ENCODE results near the gene SCARB1. TPM values are rescaled to one million over a fixed set of nuclear protein-coding genes. Genes with fewer than 3 reads are reported as not detected.

SCARB1 gene
- total and polyA plus RNA-seq, 2 experiments from 2014 or later = 2.2 to 5.2 TPM

GRCh38 chr12:124844411-124845397 is 19.0 kb downstream of the SCARB1 start:
- WGBS, 2 experiments (ENCODE audit: low coverage in 1 of 2, low lambda C conversion rate in 2 of 2, missing lambda C conversion rate in 2 of 2) = 92 to 93% methylated on average over 28 to 37 of the region's 37 CpGs
- Histone ChIP-seq H3K36me3 (ENCODE audit: low read depth) (no peaks in the 10 kb centered on the region), H3K9me2 (ENCODE audit: insufficient read depth) (no peaks in the 10 kb centered on the region), H3K4me3 (no peak overlapping the region), H3K9me3 (ENCODE audit: low read depth) (no peaks in the 10 kb centered on the region), H3K27me3 (replicated peaks; ENCODE audit: insufficient read depth) (no peaks in the 10 kb centered on the region), H3K27ac (no peak overlapping the region), H4K20me1 (ENCODE audit: insufficient read depth) (no peaks in the 10 kb centered on the region), H2AFZ (no peak overlapping the region), H3K79me2 (ENCODE audit: insufficient read depth) (no peaks in the 10 kb centered on the region), H3K9ac (no peak overlapping the region), H3K4me1 (ENCODE audit: insufficient read depth) (no peaks in the 10 kb centered on the region), H3K4me2 (ENCODE audit: unreplicated experiment) (no peak overlapping the region), H3F3A (ENCODE audit: insufficient read depth) (no peaks in the 10 kb centered on the region)
- no peak for TF ChIP-seq EZH2 (IDR thresholded peaks at IDR 0.05; ENCODE audit: insufficient read depth, poor library complexity, severe bottlenecking)
- TF ChIP-seq EZH2phosphoT487 (IDR thresholded peaks at IDR 0.05; ENCODE audit: insufficient read depth, low read depth) = no peak
- DNase-seq = no peak
- in situ Hi-C loops (cut with MboI) = no loop called here

- Histone ChIP-seq H3K4me2 (ENCODE audit: unreplicated experiment) (no peak overlapping the region), H3K27ac (no peak overlapping the region), H3K4me3 (no peak overlapping the region), H3K4me1 (ENCODE audit: insufficient read depth) (peaks cover 7% of the 10 kb centered on the region), H3F3A (ENCODE audit: insufficient read depth) (peaks cover 6% of the 10 kb centered on the region), H3K27me3 (replicated peaks; ENCODE audit: insufficient read depth) (no peaks in the 10 kb centered on the region), H3K9me3 (ENCODE audit: low read depth) (no peaks in the 10 kb centered on the region), H3K79me2 (ENCODE audit: insufficient read depth) (no peaks in the 10 kb centered on the region), H3K36me3 (ENCODE audit: low read depth) (no peaks in the 10 kb centered on the region), H3K9ac (no peak overlapping the region), H2AFZ (no peak overlapping the region), H4K20me1 (ENCODE audit: insufficient read depth) (no peaks in the 10 kb centered on the region), H3K9me2 (ENCODE audit: insufficient read depth) (no peaks in the 10 kb centered on the region)
- TF ChIP-seq EZH2 (IDR thresholded peaks at IDR 0.05; ENCODE audit: insufficient read depth, poor library complexity, severe bottlenecking) (no peak), EZH2phosphoT487 (IDR thresholded peaks at IDR 0.05; ENCODE audit: insufficient read depth, low read depth) (no peak)
- DNase-seq = no peak
- WGBS, 2 experiments (ENCODE audit: low coverage in 1 of 2, low lambda C conversion rate in 2 of 2, missing lambda C conversion rate in 2 of 2) = 59 to 64% methylated on average over 16 of the region's 16 CpGs
- in situ Hi-C loops (cut with MboI) = no loop called here
Measured at GRCh38 chr12:124842800-124843510, 20.7 kb downstream of the SCARB1 start.

- no peak for DNase-seq
- 87 to 88% methylated on average over 14 of the region's 14 CpGs for WGBS, 2 experiments (ENCODE audit: low coverage in 1 of 2, low lambda C conversion rate in 2 of 2, missing lambda C conversion rate in 2 of 2)
- no peak overlapping the region for H3K4me3 ChIP-seq
Measured at GRCh38 chr12:124842073-124842749, 21.5 kb downstream of the SCARB1 start.

GRCh38 chr12:124841558-124841945 is 22.1 kb downstream of the SCARB1 start:
- in situ Hi-C loops (cut with MboI) = no loop called here
- Histone ChIP-seq H3K79me2 (ENCODE audit: insufficient read depth) (no peaks in the 10 kb centered on the region), H3K4me3 (no peak overlapping the region), H3K27me3 (replicated peaks; ENCODE audit: insufficient read depth) (no peaks in the 10 kb centered on the region), H4K20me1 (ENCODE audit: insufficient read depth) (no peaks in the 10 kb centered on the region), H3K36me3 (ENCODE audit: low read depth) (no peaks in the 10 kb centered on the region), H3F3A (ENCODE audit: insufficient read depth) (peaks cover 11% of the 10 kb centered on the region), H3K9me3 (ENCODE audit: low read depth) (no peaks in the 10 kb centered on the region), H3K4me1 (ENCODE audit: insufficient read depth) (peaks cover 11% of the 10 kb centered on the region), H2AFZ (no peak overlapping the region), H3K27ac (no peak overlapping the region), H3K9me2 (ENCODE audit: insufficient read depth) (no peaks in the 10 kb centered on the region), H3K9ac (no peak overlapping the region), H3K4me2 (ENCODE audit: unreplicated experiment) (no peak overlapping the region)
- 93 to 96% methylated on average over 7 of the region's 7 CpGs for WGBS, 2 experiments (ENCODE audit: low coverage in 1 of 2, low lambda C conversion rate in 2 of 2, missing lambda C conversion rate in 2 of 2)
- DNase-seq = no peak
- TF ChIP-seq EZH2 (IDR thresholded peaks at IDR 0.05; ENCODE audit: insufficient read depth, poor library complexity, severe bottlenecking) (no peak), EZH2phosphoT487 (IDR thresholded peaks at IDR 0.05; ENCODE audit: insufficient read depth, low read depth) (no peak)

More at GRCh38 chr12:124842073-124842749, 21.5 kb downstream of the SCARB1 start:
- Histone ChIP-seq H2AFZ (no peak overlapping the region), H3K27ac (no peak overlapping the region), H3K4me1 (ENCODE audit: insufficient read depth) (peaks cover 11% of the 10 kb centered on the region), H3K9me3 (ENCODE audit: low read depth) (no peaks in the 10 kb centered on the region), H3K27me3 (replicated peaks; ENCODE audit: insufficient read depth) (no peaks in the 10 kb centered on the region), H3F3A (ENCODE audit: insufficient read depth) (peaks cover 6% of the 10 kb centered on the region), H4K20me1 (ENCODE audit: insufficient read depth) (no peaks in the 10 kb centered on the region), H3K9me2 (ENCODE audit: insufficient read depth) (no peaks in the 10 kb centered on the region), H3K9ac (no peak overlapping the region), H3K79me2 (ENCODE audit: insufficient read depth) (no peaks in the 10 kb centered on the region), H3K4me2 (ENCODE audit: unreplicated experiment) (no peak overlapping the region), H3K36me3 (ENCODE audit: low read depth) (no peaks in the 10 kb centered on the region)
- TF ChIP-seq EZH2phosphoT487 (IDR thresholded peaks at IDR 0.05; ENCODE audit: insufficient read depth, low read depth) (no peak), EZH2 (IDR thresholded peaks at IDR 0.05; ENCODE audit: insufficient read depth, poor library complexity, severe bottlenecking) (no peak)
- in situ Hi-C loops (cut with MboI) = no loop called here
